Measurements from ENCODE around the gene WDR27.

The WDR27 gene

GRCh38 chr6:169648617-169649016, 53.2 kb downstream of the WDR27 start:
- no peaks in the 10 kb centered on the region for H3K9me3 ChIP-seq (ENCODE audit: insufficient read depth, low read depth, low read length)
- H3K4me3 ChIP-seq (ENCODE audit: low read length, poor library complexity, severe bottlenecking): no peak overlapping the region
- H3K4me1 ChIP-seq (ENCODE audit: insufficient read depth, low read length, poor library complexity, severe bottlenecking): no peaks in the 10 kb centered on the region
- no peak overlapping the region for H2AFZ ChIP-seq (ENCODE audit: low read length)
- H3K79me2 ChIP-seq (ENCODE audit: insufficient read depth, low read length): no peaks in the 10 kb centered on the region
- H3K9ac ChIP-seq (ENCODE audit: low read depth, low read length, poor library complexity, severe bottlenecking): no peak overlapping the region
- no peaks in the 10 kb centered on the region for H3F3A ChIP-seq (ENCODE audit: low read depth)
- TF ChIP-seq, protein P1, sequence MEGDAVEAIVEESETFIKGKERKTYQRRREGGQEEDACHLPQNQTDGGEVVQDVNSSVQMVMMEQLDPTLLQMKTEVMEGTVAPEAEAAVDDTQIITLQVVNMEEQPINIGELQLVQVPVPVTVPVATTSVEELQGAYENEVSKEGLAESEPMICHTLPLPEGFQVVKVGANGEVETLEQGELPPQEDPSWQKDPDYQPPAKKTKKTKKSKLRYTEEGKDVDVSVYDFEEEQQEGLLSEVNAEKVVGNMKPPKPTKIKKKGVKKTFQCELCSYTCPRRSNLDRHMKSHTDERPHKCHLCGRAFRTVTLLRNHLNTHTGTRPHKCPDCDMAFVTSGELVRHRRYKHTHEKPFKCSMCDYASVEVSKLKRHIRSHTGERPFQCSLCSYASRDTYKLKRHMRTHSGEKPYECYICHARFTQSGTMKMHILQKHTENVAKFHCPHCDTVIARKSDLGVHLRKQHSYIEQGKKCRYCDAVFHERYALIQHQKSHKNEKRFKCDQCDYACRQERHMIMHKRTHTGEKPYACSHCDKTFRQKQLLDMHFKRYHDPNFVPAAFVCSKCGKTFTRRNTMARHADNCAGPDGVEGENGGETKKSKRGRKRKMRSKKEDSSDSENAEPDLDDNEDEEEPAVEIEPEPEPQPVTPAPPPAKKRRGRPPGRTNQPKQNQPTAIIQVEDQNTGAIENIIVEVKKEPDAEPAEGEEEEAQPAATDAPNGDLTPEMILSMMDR (conservative IDR thresholded peaks at IDR 0.05; ENCODE audit: low read length): no peak
- no peak for TF ChIP-seq EZH2phosphoT487 (IDR thresholded peaks at IDR 0.05; ENCODE audit: borderline replicate concordance)
- no peaks in the 10 kb centered on the region for H4K20me1 ChIP-seq (ENCODE audit: insufficient read depth, low read length, poor library complexity, severe bottlenecking)
- H3K9me2 ChIP-seq (replicated peaks; ENCODE audit: low read depth, low read length): no peaks in the 10 kb centered on the region
- no peaks in the 10 kb centered on the region for H3K36me3 ChIP-seq (ENCODE audit: insufficient read depth, low read length)
- no peaks in the 10 kb centered on the region for H3K27me3 ChIP-seq (ENCODE audit: insufficient read depth, low read length, poor library complexity, severe bottlenecking)
- no peak overlapping the region for H3K4me2 ChIP-seq (ENCODE audit: low read depth, low read length, poor library complexity, severe bottlenecking)

GRCh38 chr6:169648092-169648491, 53.7 kb downstream of the WDR27 start:
- no peak overlapping the region for H2AFZ ChIP-seq (ENCODE audit: low read length)
- no peaks in the 10 kb centered on the region for H3K9me3 ChIP-seq (ENCODE audit: insufficient read depth, low read depth, low read length)
- H3K9me2 ChIP-seq (replicated peaks; ENCODE audit: low read depth, low read length): no peaks in the 10 kb centered on the region
- no peaks in the 10 kb centered on the region for H3F3A ChIP-seq (ENCODE audit: low read depth)
- H3K79me2 ChIP-seq (ENCODE audit: insufficient read depth, low read length): no peaks in the 10 kb centered on the region
- H3K4me2 ChIP-seq (ENCODE audit: low read depth, low read length, poor library complexity, severe bottlenecking): no peak overlapping the region
- no peaks in the 10 kb centered on the region for H3K4me1 ChIP-seq (ENCODE audit: insufficient read depth, low read length, poor library complexity, severe bottlenecking)
- no peak overlapping the region for H3K9ac ChIP-seq (ENCODE audit: low read depth, low read length, poor library complexity, severe bottlenecking)
- TF ChIP-seq, protein P1 (conservative IDR thresholded peaks at IDR 0.05; ENCODE audit: low read length): no peak
- no peak for TF ChIP-seq EZH2phosphoT487 (IDR thresholded peaks at IDR 0.05; ENCODE audit: borderline replicate concordance)
- no peaks in the 10 kb centered on the region for H3K36me3 ChIP-seq (ENCODE audit: insufficient read depth, low read length)
- no peaks in the 10 kb centered on the region for H3K27me3 ChIP-seq (ENCODE audit: insufficient read depth, low read length, poor library complexity, severe bottlenecking)
- no peaks in the 10 kb centered on the region for H4K20me1 ChIP-seq (ENCODE audit: insufficient read depth, low read length, poor library complexity, severe bottlenecking)
- H3K4me3 ChIP-seq (ENCODE audit: low read length, poor library complexity, severe bottlenecking): no peak overlapping the region

DNA sequence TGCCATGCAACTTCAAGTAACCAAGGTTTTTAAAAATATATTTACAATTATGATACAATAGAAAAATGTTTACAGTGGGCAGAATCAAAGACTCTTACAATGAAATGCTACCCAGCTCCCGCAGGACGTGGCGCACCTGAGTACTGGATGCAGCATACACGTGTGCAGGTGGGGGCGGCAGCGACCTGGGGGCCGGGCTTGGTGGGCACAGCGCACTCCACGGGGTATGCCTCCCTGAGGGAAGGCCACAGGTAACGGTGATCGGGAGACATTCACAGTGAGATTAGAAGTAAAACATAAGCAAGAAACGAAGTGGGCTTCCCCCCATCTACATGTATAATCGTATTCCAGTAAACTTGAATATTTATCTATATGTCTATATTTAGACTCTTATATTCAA, 54.2 kb downstream of the WDR27 start:
- no peak overlapping the region for H3K9ac ChIP-seq (ENCODE audit: low read depth, low read length, poor library complexity, severe bottlenecking)
- no peak overlapping the region for H2AFZ ChIP-seq (ENCODE audit: low read length)
- H3K4me2 ChIP-seq (ENCODE audit: low read depth, low read length, poor library complexity, severe bottlenecking): no peak overlapping the region
- H3K79me2 ChIP-seq (ENCODE audit: insufficient read depth, low read length): no peaks in the 10 kb centered on the region
- TF ChIP-seq, protein P1 (conservative IDR thresholded peaks at IDR 0.05; ENCODE audit: low read length): no peak
- no peak for TF ChIP-seq EZH2phosphoT487 (IDR thresholded peaks at IDR 0.05; ENCODE audit: borderline replicate concordance)
- H3K4me3 ChIP-seq (ENCODE audit: low read length, poor library complexity, severe bottlenecking): no peak overlapping the region
- no peaks in the 10 kb centered on the region for H4K20me1 ChIP-seq (ENCODE audit: insufficient read depth, low read length, poor library complexity, severe bottlenecking)
- no peaks in the 10 kb centered on the region for H3K9me2 ChIP-seq (replicated peaks; ENCODE audit: low read depth, low read length)
- H3K9me3 ChIP-seq (ENCODE audit: insufficient read depth, low read depth, low read length): no peaks in the 10 kb centered on the region
- H3K27me3 ChIP-seq (ENCODE audit: insufficient read depth, low read length, poor library complexity, severe bottlenecking): no peaks in the 10 kb centered on the region
- no peaks in the 10 kb centered on the region for H3K36me3 ChIP-seq (ENCODE audit: insufficient read depth, low read length)
- no peaks in the 10 kb centered on the region for H3F3A ChIP-seq (ENCODE audit: low read depth)
- no peaks in the 10 kb centered on the region for H3K4me1 ChIP-seq (ENCODE audit: insufficient read depth, low read length, poor library complexity, severe bottlenecking)

Data from Loucy (cell line).